Prostate gland (tissue), 2 donors: ENCODE measurements around the gene LAMP1. TPM values are rescaled to one million over a fixed set of nuclear protein-coding genes. Genes with fewer than 3 reads are reported as not detected.
"Not testable (repeated sequence)": the region's sequence is repeated elsewhere in the genome, so short reads cannot be mapped to it uniquely, and the experiment has no call there.

ENCODE experiments used
- DNase-seq: peaks from one replicate; pipeline ENCODE4 v3.0.0-alpha.2; 2019; ENCODE audit warnings: low spot score
- H3K27ac ChIP-seq, 2 donors: fragments of 200-600 bp; sonication (generic); 2 replicates each; pipeline ENCODE4 v1.5.1; 2017 to 2019
- H3K27me3 ChIP-seq: fragments of 200-600 bp; sonication (generic); replicated peaks from 2 replicates; pipeline ENCODE4 v1.5.1; 2019; ENCODE audit not compliant: insufficient read depth
- H3K36me3 ChIP-seq, 2 donors: fragments of 200-600 bp; sonication (generic); 1 replicate in 1 of 2; 2 replicates in 1 of 2; pipeline versions ENCODE4 v1.5.1 to v1.8.1; 2017 to 2019
- H3K4me1 ChIP-seq: fragments of 200-600 bp; sonication (generic); replicated peaks from 2 replicates; pipeline ENCODE4 v1.5.1; 2019
- H3K4me3 ChIP-seq, 2 donors: fragments of 200-600 bp; sonication (generic); 2 replicates each; pipeline ENCODE4 v1.5.1; 2017 to 2019
- H3K9me3 ChIP-seq: fragments of 200-600 bp; sonication (generic); 2 replicates; pipeline ENCODE4 v1.5.1; 2017
- POLR2A ChIP-seq: fragments of 450-650 bp; IDR thresholded peaks from one replicate; pipeline ENCODE4 v1.6.1; 2016; ENCODE audit warnings: antibody characterized with exemption, mild to moderate bottlenecking
- POLR2AphosphoS5 ChIP-seq: sonication (generic); formaldehyde crosslinking; IDR thresholded peaks from one replicate; pipeline ENCODE4 v1.6.1; 2017; ENCODE audit warnings: antibody characterized with exemption
- WGBS: methylation state at CpG from one replicate; pipeline ENCODE4 v1.1.5; 2018; 5-methylcytosine and 5-hydroxymethylcytosine counted together
- intact Hi-C: fragments of 100-400 bp; cut with DNase I; formaldehyde crosslinking; loops from one replicate; pipeline ENCODE4 v1.14.2; 2022
- microRNA-seq: library from miRNA; unstranded; fragments of <30 nt; microRNA quantifications from one replicate; pipeline ENCODE4, GENCODE V29; 2016
- small RNA-seq, 2 donors: library from RNA; depleted of rRNA; stranded (forward); fragments of <200 nt; gene quantifications; one replicate each; pipeline ENCODE3, GENCODE V24; 2016
- total RNA-seq, 2 donors: library from RNA; depleted of rRNA; stranded (reverse); fragments of >200 nt; gene quantifications; one replicate each; pipeline ENCODE4 v1.1.0, GENCODE V29; 2016
- TF ChIP-seq, protein P1 (sequence below), 4 experiments: fragments of 200-600 bp in 2 of 4; fragments of 450-650 bp in 2 of 4; sonication (generic) in 2 of 4; IDR thresholded peaks; 1 replicate in 3 of 4; 2 replicates in 1 of 4; pipeline ENCODE4 v1.5.1; 2016 to 2019; ENCODE audit warnings: antibody characterized with exemption in 4 of 4, mild to moderate bottlenecking in 2 of 4, moderate library complexity in 2 of 4

The LAMP1 gene
- total RNA-seq, 2 donors from 2014 or later: 214 to 246 TPM

DNA sequence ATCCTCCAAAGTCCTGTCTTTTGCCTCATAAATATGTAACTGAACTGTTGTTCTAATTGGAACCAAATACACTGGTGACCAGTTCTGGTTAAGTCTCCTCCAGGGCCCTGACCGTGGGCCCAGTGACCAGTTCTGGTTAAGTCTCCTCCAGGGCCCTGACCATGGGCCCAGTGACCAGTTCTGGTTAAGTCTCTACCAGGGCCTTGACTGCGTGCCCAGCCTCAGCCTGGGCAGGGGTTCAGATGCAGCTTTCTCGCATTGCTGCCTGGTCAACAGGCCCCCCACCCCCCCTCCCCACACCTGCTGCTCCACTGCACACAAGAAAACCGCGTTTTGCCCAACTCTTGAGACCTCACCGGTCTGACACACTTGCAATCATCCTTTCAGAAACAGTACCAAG, 70.7 kb downstream of the LAMP1 start:
- 61% methylated on average over 6 of the region's 6 CpGs for WGBS
- TF ChIP-seq, protein P1, sequence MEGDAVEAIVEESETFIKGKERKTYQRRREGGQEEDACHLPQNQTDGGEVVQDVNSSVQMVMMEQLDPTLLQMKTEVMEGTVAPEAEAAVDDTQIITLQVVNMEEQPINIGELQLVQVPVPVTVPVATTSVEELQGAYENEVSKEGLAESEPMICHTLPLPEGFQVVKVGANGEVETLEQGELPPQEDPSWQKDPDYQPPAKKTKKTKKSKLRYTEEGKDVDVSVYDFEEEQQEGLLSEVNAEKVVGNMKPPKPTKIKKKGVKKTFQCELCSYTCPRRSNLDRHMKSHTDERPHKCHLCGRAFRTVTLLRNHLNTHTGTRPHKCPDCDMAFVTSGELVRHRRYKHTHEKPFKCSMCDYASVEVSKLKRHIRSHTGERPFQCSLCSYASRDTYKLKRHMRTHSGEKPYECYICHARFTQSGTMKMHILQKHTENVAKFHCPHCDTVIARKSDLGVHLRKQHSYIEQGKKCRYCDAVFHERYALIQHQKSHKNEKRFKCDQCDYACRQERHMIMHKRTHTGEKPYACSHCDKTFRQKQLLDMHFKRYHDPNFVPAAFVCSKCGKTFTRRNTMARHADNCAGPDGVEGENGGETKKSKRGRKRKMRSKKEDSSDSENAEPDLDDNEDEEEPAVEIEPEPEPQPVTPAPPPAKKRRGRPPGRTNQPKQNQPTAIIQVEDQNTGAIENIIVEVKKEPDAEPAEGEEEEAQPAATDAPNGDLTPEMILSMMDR (IDR thresholded peaks at IDR 0.05): no peak
- TF ChIP-seq POLR2AphosphoS5 (no peak), POLR2A (no peak)
- H3K9me3 ChIP-seq: no peaks in the 10 kb centered on the region
- intact Hi-C loops: no loop called here
- no peaks in the 10 kb centered on the region for H3K4me1 ChIP-seq
- no peak overlapping the region for H3K27ac ChIP-seq
- H3K27me3 ChIP-seq: no peaks in the 10 kb centered on the region
- no peak for DNase-seq
- H3K4me3 ChIP-seq: no peak overlapping the region
- H3K36me3 ChIP-seq: no peaks in the 10 kb centered on the region

DNA sequence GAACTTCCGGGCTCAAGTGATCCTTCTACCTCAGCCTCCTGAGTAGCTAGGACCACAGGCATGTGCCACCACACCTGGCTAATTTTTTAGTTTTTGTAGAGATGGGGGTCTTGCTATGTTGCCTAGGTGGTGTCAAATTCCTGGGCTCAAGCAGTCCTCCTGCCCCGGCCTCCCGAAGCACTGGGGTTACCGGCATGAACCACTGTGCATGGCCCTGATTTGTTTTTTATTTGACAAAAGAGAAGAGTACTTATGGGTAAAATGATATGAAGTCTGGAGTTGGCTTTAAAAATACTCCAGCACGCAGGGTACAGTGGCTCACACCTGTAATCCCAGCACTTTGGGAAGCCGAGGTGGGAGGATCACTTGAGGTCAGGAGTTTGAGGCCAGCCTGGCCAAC, 71.3 kb downstream of the LAMP1 start:
- H3K36me3 ChIP-seq, intact Hi-C loops, H3K27me3 ChIP-seq, H3K27ac ChIP-seq, H3K4me3 ChIP-seq, H3K4me1 ChIP-seq, H3K9me3 ChIP-seq, DNase-seq: not testable (repeated sequence)
- 91% methylated on average over 6 of the region's 6 CpGs for WGBS

DNA sequence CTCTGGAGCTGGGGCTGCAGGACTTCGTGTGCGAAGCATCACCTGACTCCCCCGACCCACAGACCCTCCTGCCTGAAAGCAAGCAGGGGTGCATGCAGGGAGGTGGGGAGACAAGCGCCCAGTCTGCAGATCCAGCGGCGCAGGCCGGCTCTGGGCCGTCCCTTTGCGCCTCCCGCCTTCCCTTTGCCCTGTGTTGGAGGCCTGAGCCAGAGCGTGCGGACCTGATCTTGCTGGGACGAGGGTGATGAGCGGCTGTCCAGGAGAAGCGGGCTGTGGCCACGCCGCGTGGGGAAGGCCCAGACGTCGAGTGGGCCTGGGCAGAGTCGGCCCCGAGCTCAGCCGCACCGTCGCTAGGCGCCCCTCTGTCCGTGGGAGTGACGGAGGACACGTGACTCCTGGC, 72.2 kb downstream of the LAMP1 start:
- no peaks in the 10 kb centered on the region for H3K4me1 ChIP-seq
- DNase-seq: no peak
- no peaks in the 10 kb centered on the region for H3K36me3 ChIP-seq
- WGBS: 81% methylated on average over 29 of the region's 29 CpGs
- H3K4me3 ChIP-seq: no peak overlapping the region
- TF ChIP-seq POLR2A: no peak
- no peak for TF ChIP-seq POLR2AphosphoS5
- TF ChIP-seq, protein P1 (IDR thresholded peaks at IDR 0.05): no peak
- H3K27me3 ChIP-seq: no peaks in the 10 kb centered on the region
- no peak overlapping the region for H3K27ac ChIP-seq
- no peaks in the 10 kb centered on the region for H3K9me3 ChIP-seq
- intact Hi-C loops: no loop called here

DNA sequence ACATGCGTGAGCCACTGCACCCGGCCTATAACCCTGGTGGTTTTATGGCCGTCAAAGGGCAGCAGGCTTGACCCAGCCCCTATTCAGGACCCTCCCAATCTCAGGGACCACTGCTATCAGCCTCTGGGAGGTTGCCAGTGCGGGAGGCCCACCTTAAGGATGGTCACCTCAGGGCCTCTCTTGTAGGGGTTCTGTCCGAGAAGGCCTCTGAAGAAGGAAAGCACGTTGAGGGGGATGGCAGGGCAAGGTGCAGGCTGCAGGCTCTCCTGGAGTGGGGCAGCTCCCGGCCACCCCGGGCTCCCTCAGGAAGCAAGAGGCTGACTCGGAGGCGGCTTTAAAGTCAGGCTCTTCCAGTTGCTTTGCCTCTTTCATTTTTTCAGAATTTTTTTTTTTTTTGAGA, 72.8 kb downstream of the LAMP1 start:
- Histone ChIP-seq H3K4me1 (no peaks in the 10 kb centered on the region), H3K27me3 (no peaks in the 10 kb centered on the region), H3K9me3 (no peaks in the 10 kb centered on the region), H3K36me3 (no peaks in the 10 kb centered on the region), H3K4me3 (no peak overlapping the region), H3K27ac (no peak overlapping the region)
- TF ChIP-seq POLR2A (no peak), POLR2AphosphoS5 (no peak)
- TF ChIP-seq, protein P1 (IDR thresholded peaks at IDR 0.05): no peak
- intact Hi-C loops: no loop called here
- WGBS: 86% methylated on average over 10 of the region's 10 CpGs
- no peak for DNase-seq

DNA sequence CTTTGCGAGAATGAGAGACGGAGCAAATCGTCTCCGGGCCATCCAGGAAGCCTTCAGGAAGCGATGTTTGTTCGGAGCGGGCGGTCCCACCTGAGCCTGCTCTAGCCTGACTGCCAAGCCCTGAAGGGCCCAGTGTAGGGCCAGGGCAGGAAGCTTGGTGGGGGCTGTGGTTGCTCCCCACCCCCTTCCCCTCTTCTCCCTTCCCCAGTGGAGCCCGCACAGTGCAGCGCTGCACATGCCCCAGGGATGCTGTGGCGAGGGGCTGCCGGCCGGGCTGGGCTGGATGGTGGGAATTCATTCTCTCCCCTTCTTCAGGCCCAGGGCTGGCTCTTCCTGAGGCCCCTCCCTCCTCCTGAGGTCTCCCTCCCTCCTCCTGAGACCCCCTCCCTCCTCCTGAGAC, 74.0 kb downstream of the LAMP1 start:
- Histone ChIP-seq H3K4me1 (no peaks in the 10 kb centered on the region), H3K36me3 (no peaks in the 10 kb centered on the region), H3K27ac (no peak overlapping the region), H3K9me3 (no peaks in the 10 kb centered on the region), H3K27me3 (no peaks in the 10 kb centered on the region), H3K4me3 (no peak overlapping the region)
- DNase-seq: no peak
- no peak for TF ChIP-seq POLR2A
- TF ChIP-seq, protein P1 (IDR thresholded peaks at IDR 0.05): no peak
- TF ChIP-seq POLR2AphosphoS5: no peak
- 69% methylated on average over 13 of the region's 13 CpGs for WGBS
- intact Hi-C loops: no loop called here

DNA sequence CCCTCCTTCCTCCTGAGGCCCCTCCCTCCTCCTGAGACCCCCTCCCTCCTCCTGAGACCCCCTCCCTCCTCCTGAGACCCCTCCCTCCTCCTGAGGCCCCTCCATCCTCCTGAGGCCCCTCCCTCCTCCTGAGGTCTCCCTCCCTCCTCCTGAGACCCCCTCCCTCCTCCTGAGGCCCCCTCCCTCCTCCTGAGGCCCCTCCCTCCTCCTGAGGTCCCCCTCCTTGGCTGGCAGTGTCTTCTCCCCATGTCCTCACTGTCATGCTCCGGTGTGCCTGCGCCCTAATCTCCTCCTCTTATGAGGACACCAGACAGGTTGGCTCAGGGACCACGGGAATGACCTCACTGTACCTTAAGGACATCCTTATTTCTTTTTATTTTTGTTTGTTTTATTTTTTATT, 74.7 kb downstream of the LAMP1 start:
- intact Hi-C loops, H3K9me3 ChIP-seq, H3K36me3 ChIP-seq, DNase-seq, H3K27ac ChIP-seq, H3K4me3 ChIP-seq, H3K27me3 ChIP-seq, H3K4me1 ChIP-seq: not testable (repeated sequence)
- WGBS: 90% methylated on average over 3 of the region's 3 CpGs

Small RNA genes lying within 50 kb of the gene (microRNA-seq; reads per million reads assigned to microRNA genes)
- not detected for gene MIR8075

Small RNA genes lying within 50 kb of the gene (small RNA-seq; reads per million reads assigned to genes)
- 0 reads per million in 2 donors for gene MIR8075

Other genes starting within 250 kb of the LAMP1 start
- gene F7, start 191.4 kb upstream of the LAMP1 start, total RNA-seq: 1 to 10 TPM in 1 of 2 donors, not detected in 1; 2.7 TPM
- gene F10, start 174.4 kb upstream of the LAMP1 start, total RNA-seq: 10 to 100 TPM; 10.2 to 48.0 TPM
- gene PROZ, start 138.6 kb upstream of the LAMP1 start, total RNA-seq: not detected
- gene PCID2, start 88.6 kb upstream of the LAMP1 start, total RNA-seq: 10 to 100 TPM; 47.7 to 48.6 TPM
- gene CUL4A, start 87.6 kb upstream of the LAMP1 start, total RNA-seq: 100 to 1,000 TPM; 103 to 185 TPM
- gene GRTP1, start 66.9 kb downstream of the LAMP1 start, total RNA-seq: 10 to 100 TPM; 23.5 to 43.1 TPM
- gene ADPRHL1, start 156.2 kb downstream of the LAMP1 start, total RNA-seq: 1 to 10 TPM; 3.7 to 3.9 TPM
- 10 to 100 TPM; 11.0 to 48.0 TPM for gene DCUN1D2, start 193.5 kb downstream of the LAMP1 start, total RNA-seq